AG04450 (cell line): ENCODE measurements around the gene HERC2. TPM values are rescaled to one million over a fixed set of nuclear protein-coding genes. Genes with fewer than 3 reads are reported as not detected.

Experiments used
- CTCF ChIA-PET: fragments of 300-600, 350-600 bp; formaldehyde crosslinking; extraction: SDS; loops from one replicate; lab custom pipeline; 2022; ENCODE audit warnings: antibody characterized with exemption, inconsistent platforms; lab: Charles Lee
- POLR2A ChIA-PET: fragments of 350-600 bp; formaldehyde crosslinking; extraction: SDS; loops from one replicate; lab custom pipeline; 2021; ENCODE audit warnings: antibody characterized with exemption, inconsistent platforms; lab: Yijun Ruan, JAX
- DNase-seq: peaks from one replicate; pipeline ENCODE4 v3.0.0-alpha.2; 2011; ENCODE audit warnings: low read depth, low spot score
- H3K27ac ChIP-seq: one replicate; pipeline ENCODE4 v1.5.1; 2012; ENCODE audit warnings: low read depth, low read length, control low read depth
- H3K27me3 ChIP-seq: one replicate; pipeline ENCODE4 v1.6.0; 2012; ENCODE audit warnings: low read length; ENCODE audit not compliant: control insufficient read depth, insufficient read depth
- H3K4me3 ChIP-seq: 2 replicates; pipeline ENCODE4 v1.5.1; 2011; ENCODE audit warnings: mild to moderate bottlenecking, low read depth, low read length, control low read depth
- H3K9me3 ChIP-seq: 2 replicates; pipeline ENCODE4 v1.5.1; 2012; ENCODE audit warnings: low read length; ENCODE audit not compliant: control insufficient read depth, insufficient read depth
- polyA plus RNA-seq: library from polyadenylated mRNA; depleted of rRNA; stranded (reverse); fragments of >200 nt; gene quantifications from 2 replicates; pipeline ENCODE4 v1.2.3, GENCODE V29; 2011
- TF ChIP-seq, protein P1 (sequence below): IDR thresholded peaks from 2 replicates; pipeline ENCODE4 v1.5.1; 2011; ENCODE audit warnings: low read depth, low read length, control low read depth, inconsistent platforms

HERC2 gene
- polyA plus RNA-seq, 1 experiment = 12.7 TPM

- POLR2A ChIA-PET = no interaction called here
- H3K4me3 ChIP-seq = no peak overlapping the region
- no peaks in the 10 kb centered on the region for H3K9me3 ChIP-seq
- no peaks in the 10 kb centered on the region for H3K27me3 ChIP-seq
- CTCF ChIA-PET = no interaction called here
- TF ChIP-seq, protein P1, sequence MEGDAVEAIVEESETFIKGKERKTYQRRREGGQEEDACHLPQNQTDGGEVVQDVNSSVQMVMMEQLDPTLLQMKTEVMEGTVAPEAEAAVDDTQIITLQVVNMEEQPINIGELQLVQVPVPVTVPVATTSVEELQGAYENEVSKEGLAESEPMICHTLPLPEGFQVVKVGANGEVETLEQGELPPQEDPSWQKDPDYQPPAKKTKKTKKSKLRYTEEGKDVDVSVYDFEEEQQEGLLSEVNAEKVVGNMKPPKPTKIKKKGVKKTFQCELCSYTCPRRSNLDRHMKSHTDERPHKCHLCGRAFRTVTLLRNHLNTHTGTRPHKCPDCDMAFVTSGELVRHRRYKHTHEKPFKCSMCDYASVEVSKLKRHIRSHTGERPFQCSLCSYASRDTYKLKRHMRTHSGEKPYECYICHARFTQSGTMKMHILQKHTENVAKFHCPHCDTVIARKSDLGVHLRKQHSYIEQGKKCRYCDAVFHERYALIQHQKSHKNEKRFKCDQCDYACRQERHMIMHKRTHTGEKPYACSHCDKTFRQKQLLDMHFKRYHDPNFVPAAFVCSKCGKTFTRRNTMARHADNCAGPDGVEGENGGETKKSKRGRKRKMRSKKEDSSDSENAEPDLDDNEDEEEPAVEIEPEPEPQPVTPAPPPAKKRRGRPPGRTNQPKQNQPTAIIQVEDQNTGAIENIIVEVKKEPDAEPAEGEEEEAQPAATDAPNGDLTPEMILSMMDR = no peak
- DNase-seq = no peak
- H3K27ac ChIP-seq = no peak overlapping the region
These were observed 203.4 kb downstream of the HERC2 start for GRCh38 chr15:28118531-28118930.

- POLR2A ChIA-PET = no interaction called here
- TF ChIP-seq, protein P1 = no peak
- no peaks in the 10 kb centered on the region for H3K27me3 ChIP-seq
- H3K27ac ChIP-seq = no peak overlapping the region
- CTCF ChIA-PET = interaction anchor here (4.2 kb wide), 1 partner anchor 8 kb away, joined by 40 read pairs; no protein-coding TSS in a partner anchor
- DNase-seq = no peak
- no peak overlapping the region for H3K4me3 ChIP-seq
- no peaks in the 10 kb centered on the region; the same call in 1 of the 2 replicates for H3K9me3 ChIP-seq
These were observed 203.9 kb downstream of the HERC2 start for GRCh38 chr15:28118083-28118482.

DNA sequence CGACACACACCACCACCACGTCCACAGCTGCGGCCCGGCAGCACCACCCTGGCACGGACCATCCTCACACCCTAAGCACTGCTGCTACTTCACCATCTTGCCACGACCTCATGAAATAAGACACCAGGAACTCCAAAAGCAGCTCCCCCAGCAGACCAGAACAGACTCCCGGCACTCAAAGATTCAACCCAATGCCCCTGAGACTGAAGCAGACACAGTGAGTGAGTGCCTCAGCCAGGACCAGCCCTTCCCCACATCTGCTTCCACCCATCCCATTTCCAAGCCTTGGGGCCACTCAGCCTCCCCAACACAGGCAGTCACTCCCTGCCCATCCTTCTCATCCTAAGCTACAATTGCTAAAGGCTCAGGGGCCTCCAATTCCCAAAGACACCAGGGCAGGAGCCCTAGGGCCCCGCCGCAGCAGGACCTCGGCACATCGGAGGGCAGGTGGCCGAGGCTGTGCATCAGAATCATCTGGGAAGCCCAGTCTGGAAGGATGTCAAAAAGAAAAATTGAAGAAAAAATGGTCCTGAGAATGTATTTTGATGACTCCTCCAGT is 204.5 kb downstream of the HERC2 start:
- ChIA-PET CTCF (interaction anchor here (4.2 kb wide), 1 partner anchor 9 kb away, joined by 40 read pairs; no protein-coding TSS in a partner anchor), POLR2A (no interaction called here)
- Histone ChIP-seq H3K27me3 (no peaks in the 10 kb centered on the region), H3K9me3 (no peaks in the 10 kb centered on the region; the same call in 1 of the 2 replicates), H3K27ac (no peak overlapping the region), H3K4me3 (no peak overlapping the region)
- TF ChIP-seq, protein P1 = no peak
- no peak for DNase-seq

DNA sequence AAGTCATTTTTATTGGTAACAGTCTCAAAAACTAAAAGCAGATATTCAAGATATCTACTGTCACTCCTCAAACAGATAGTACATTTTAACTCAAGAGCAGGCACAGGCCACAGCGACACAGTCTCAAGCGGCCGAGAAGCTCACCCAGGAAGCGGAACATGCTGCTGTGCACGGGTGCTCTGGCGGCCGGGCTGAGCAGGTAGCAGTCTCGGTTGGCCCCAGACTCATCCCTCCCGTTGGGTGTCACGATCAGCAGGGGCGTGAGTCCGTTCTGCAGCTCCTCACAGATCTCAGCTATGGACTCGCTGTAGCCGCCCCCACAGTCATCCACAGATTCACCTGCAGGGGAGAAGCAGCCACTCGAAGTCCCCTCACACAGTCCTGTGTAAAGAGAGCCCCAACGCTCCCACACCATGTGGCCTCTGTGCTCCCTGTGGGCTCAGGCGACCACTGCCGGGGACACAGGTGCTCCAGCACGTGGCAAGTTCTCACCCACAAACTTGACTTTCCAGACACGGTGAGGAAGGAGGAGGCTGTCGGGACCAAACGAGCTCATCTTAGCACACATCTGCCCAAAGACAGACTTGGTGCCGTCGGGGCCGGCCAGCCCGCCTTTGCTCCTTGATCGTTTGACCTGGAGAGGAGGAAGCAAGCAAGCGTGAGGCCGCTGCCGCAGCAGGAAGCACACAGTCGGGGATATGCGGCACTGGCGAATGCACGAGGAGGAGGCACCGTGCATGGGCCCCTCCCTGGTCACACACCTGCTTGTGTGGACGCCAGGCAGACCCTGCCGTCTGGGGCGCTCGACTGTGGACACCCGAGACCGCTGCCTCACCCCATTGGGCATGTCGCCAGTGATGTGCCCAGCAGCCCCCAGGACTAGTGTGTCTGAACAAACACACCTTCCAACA is 205.2 kb downstream of the HERC2 start:
- Histone ChIP-seq H3K9me3 (no peaks in the 10 kb centered on the region; the same call in 1 of the 2 replicates), H3K27ac (no peak overlapping the region), H3K4me3 (no peak overlapping the region), H3K27me3 (no peaks in the 10 kb centered on the region)
- DNase-seq = no peak
- POLR2A ChIA-PET = no interaction called here
- CTCF ChIA-PET = interaction anchor here (4.2 kb wide), 1 partner anchor 10 kb away, joined by 40 read pairs; no protein-coding TSS in a partner anchor
- TF ChIP-seq, protein P1 = no peak
